Coronary artery (tissue), 2 donors: Measurements from ENCODE around the gene PAK1IP1.

Source experiments
- DNase-seq: peaks from one replicate; pipeline ENCODE4 v3.0.0-alpha.2; 2017; ENCODE audit warnings: low spot score
- H3K27ac ChIP-seq, 2 donors: fragments of 200-600 bp; sonication (generic); one replicate each; pipeline ENCODE4 v1.5.1; 2016 to 2019
- H3K4me3 ChIP-seq: fragments of 200-600 bp; sonication (generic); 2 replicates; pipeline ENCODE4 v1.5.1; 2016; ENCODE audit warnings: mild to moderate bottlenecking, moderate library complexity
- TF ChIP-seq, protein P1 (sequence below): fragments of 200-600 bp; sonication (generic); IDR thresholded peaks from one replicate; pipeline ENCODE4 v1.5.1; 2019; ENCODE audit warnings: antibody characterized with exemption

Gene PAK1IP1

GRCh38 chr6:10684618-10685017 is 10.2 kb upstream of the PAK1IP1 start:
- TF ChIP-seq, protein P1, sequence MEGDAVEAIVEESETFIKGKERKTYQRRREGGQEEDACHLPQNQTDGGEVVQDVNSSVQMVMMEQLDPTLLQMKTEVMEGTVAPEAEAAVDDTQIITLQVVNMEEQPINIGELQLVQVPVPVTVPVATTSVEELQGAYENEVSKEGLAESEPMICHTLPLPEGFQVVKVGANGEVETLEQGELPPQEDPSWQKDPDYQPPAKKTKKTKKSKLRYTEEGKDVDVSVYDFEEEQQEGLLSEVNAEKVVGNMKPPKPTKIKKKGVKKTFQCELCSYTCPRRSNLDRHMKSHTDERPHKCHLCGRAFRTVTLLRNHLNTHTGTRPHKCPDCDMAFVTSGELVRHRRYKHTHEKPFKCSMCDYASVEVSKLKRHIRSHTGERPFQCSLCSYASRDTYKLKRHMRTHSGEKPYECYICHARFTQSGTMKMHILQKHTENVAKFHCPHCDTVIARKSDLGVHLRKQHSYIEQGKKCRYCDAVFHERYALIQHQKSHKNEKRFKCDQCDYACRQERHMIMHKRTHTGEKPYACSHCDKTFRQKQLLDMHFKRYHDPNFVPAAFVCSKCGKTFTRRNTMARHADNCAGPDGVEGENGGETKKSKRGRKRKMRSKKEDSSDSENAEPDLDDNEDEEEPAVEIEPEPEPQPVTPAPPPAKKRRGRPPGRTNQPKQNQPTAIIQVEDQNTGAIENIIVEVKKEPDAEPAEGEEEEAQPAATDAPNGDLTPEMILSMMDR: no peak
- no peak overlapping the region for H3K27ac ChIP-seq

DNA sequence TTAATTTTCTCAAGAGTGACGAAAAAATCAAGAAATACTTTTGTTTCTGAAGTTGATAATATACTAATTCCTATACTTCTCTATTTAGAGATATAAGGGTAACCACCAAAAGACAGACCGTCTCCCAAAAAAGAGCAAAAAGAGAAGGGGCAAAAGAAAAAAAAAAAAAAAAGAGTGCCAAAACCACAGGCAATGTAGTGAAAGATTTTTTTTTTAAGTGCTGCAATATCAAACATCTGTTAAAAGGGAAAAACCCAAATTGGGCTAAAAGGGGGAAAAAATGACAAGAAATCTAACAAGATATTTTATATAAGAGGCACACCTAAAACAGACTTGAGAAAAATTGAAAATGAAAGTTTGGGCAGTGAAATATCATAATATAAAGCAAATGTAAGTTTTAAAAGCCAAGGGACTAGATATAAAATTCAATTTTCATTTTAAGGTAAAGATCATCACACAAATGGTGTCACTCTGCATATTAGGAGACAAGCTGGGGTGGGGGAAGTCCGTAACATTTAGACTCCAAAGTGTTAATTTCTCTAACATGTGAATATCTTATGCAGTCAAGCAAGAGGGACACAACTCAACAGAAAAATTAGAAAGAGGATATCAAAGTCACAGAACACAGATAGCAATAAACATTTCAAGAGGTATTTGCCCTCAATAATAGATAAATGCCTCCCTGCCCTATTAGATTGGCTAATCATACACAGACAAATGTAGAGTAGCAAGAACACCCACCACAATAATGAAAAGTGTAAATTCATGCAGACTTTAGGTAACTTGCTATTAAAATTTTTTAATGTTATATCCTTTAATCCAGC is 9.5 kb upstream of the PAK1IP1 start:
- no peak overlapping the region for H3K27ac ChIP-seq
- no peak for DNase-seq
- TF ChIP-seq, protein P1: no peak
- no peak overlapping the region for H3K4me3 ChIP-seq

More at GRCh38 chr6:10684618-10685017, 10.2 kb upstream of the PAK1IP1 start:
- no peak for DNase-seq
- H3K4me3 ChIP-seq: no peak overlapping the region

DNA sequence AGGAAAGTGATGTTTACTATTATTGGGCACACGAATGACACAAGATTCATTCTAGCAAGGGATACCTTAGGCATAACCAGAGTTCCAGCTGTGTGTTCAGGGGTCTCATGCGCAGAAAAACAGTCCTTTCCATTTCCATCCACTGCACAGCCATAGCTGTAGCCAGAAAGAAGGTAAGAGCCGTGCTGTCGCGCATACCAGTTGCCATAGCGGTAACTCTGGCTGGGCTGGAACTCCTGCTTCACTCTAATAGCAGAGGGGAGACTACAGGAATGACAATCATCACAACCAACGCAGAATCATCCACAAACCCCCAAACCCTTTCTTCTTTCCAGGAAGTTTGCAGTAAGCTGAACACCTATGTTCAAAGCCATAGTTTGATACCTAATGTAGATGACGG is 7.9 kb upstream of the PAK1IP1 start:
- TF ChIP-seq, protein P1: no peak
- no peak for DNase-seq
- no peak overlapping the region for H3K27ac ChIP-seq
- H3K4me3 ChIP-seq: no peak overlapping the region

DNA sequence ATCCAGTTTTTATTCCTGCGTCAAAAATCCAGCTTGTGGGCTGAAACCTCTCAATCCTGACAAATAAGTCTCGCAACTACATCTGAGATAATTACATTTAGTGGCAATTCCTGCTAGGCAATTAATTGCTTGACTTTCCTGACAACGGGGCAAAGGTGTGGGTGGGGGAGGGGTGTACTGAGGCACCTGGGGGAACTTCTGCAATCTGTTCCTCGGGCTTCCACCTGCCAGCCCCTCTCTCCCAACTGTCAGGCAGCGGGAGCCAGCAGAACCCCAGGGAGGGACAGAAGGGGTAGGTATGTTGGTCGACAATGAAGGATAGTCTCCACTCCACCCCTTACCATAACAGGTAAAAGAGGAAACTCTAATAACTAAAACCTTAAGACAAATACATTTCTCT is 7.2 kb upstream of the PAK1IP1 start:
- no peak for DNase-seq
- TF ChIP-seq, protein P1: no peak
- no peak overlapping the region for H3K27ac ChIP-seq
- no peak overlapping the region for H3K4me3 ChIP-seq

DNA sequence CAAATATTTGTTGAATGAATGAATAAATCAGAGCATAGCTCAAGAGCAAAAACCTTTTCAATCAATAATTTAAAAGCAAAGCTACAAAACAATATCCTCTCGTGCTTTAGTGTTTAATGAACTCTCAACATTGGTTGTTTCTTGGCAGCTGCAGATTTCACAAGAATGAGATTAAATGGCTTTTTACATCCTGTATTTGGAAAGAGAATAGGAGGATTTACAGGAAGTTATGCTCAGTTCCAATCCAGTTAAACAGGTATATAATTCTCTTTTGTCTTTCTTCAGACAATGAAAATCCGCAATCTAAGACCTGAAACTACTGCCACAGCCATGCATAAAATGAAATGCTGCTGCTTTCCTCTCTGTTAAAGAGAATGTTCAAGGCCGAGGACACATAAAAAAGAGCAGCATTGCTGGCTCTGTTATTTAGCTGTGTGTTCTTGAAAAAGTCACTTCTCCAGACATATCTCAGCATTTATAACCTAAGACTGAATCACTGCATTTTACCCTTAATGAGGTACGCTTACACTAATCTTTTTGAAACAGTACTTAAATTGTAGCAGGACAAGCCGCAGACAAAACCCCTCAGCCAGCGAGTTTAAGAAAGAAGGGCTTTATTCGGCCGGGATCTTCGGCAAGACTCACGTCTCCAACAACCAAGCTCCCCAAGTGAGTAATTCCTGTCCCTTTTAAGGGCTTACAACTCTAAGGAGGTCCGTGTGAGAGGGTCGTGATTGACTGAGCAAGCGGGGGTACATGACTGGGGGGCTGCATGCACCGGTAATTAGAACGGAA is 3.9 kb upstream of the PAK1IP1 start:
- H3K4me3 ChIP-seq: no peak overlapping the region
- DNase-seq: no peak
- H3K27ac ChIP-seq: no peak overlapping the region
- TF ChIP-seq, protein P1: no peak

GRCh38 chr6:10692965-10693538 is 1.7 kb upstream of the PAK1IP1 start:
- Histone ChIP-seq H3K4me3 (peak overlapping the region; percentile 88), H3K27ac (no peak overlapping the region)
- DNase-seq: no peak
- TF ChIP-seq, protein P1: no peak
